H1 (cell line): ENCODE data around the gene SCFD1. TPM values are rescaled to one million over a fixed set of nuclear protein-coding genes. Genes with fewer than 3 reads are reported as not detected.

Source experiments
- CTCF ChIA-PET: fragments of 300-600 bp; sonication (Branson Sonifier 250); formaldehyde crosslinking; loops from one replicate; lab custom pipeline; 2021; ENCODE audit not compliant: partially characterized antibody; lab: Charles Lee
- POLR2A ChIA-PET: fragments of 300-600 bp; sonication (Branson Sonifier 250); formaldehyde crosslinking; loops from one replicate; lab custom pipeline; 2021; ENCODE audit warnings: inconsistent platforms; ENCODE audit not compliant: partially characterized antibody; lab: Charles Lee
- DNase-seq, 2 experiments: peaks; one replicate each; pipeline versions ENCODE4 v3.0.0 to v3.0.0-alpha.2; 2010 to 2022; ENCODE audit warnings: low spot score in 2 of 2, low read depth in 1 of 2, mixed read lengths in 1 of 2
- FAIRE-seq: peaks from 2 replicates; lab custom pipeline; 2011; peaks lifted over from hg19 to GRCh38; lab: Jason Lieb, UNC
- H2AFZ ChIP-seq: 2 replicates; pipeline ENCODE4 v1.8.1; 2012; ENCODE audit warnings: low read length, inconsistent platforms
- H2AK5ac ChIP-seq: 2 replicates; pipeline ENCODE4 v1.6.1; 2013; ENCODE audit warnings: low read depth, low read length
- H2BK120ac ChIP-seq: replicated peaks from 2 replicates; pipeline ENCODE3; 2013; ENCODE audit warnings: low read depth, low read length, inconsistent platforms
- H2BK12ac ChIP-seq: 2 replicates; pipeline ENCODE4 v1.6.1; 2013; ENCODE audit warnings: low read depth, low read length
- H2BK15ac ChIP-seq: 2 replicates; pipeline ENCODE4 v1.6.1; 2013; ENCODE audit warnings: low read length
- H2BK20ac ChIP-seq: 2 replicates; pipeline ENCODE4 v1.6.1; 2013; ENCODE audit warnings: low read length
- H2BK5ac ChIP-seq: 2 replicates; pipeline ENCODE4 v1.6.1; 2013; ENCODE audit warnings: low read depth, low read length
- H3K14ac ChIP-seq: 2 replicates; pipeline ENCODE4 v1.6.1; 2013; ENCODE audit warnings: inconsistent platforms; ENCODE audit not compliant: insufficient read length
- H3K18ac ChIP-seq: 2 replicates; pipeline ENCODE4 v1.6.1; 2013; ENCODE audit warnings: low read length; ENCODE audit errors: extremely low read depth
- H3K23ac ChIP-seq: 2 replicates; pipeline ENCODE4 v1.6.1; 2013; ENCODE audit warnings: inconsistent platforms; ENCODE audit not compliant: insufficient read length
- H3K23me2 ChIP-seq: 2 replicates; pipeline ENCODE4 v1.6.1; 2013; ENCODE audit warnings: low read depth, low read length
- H3K27ac ChIP-seq: 2 replicates; pipeline ENCODE4 v1.6.1; 2011; ENCODE audit warnings: low read depth, low read length, inconsistent platforms
- H3K27me3 ChIP-seq, 4 experiments: replicated peaks in 1 of 4; 1 replicate in 1 of 4; 2 replicates in 3 of 4; pipeline versions ENCODE4 v1.6.1 to v1.8.1; 2011 to 2013; ENCODE audit warnings: low read length in 3 of 4, mild to moderate bottlenecking in 3 of 4, inconsistent platforms in 2 of 4, mixed read lengths in 2 of 4, moderate library complexity in 1 of 4; ENCODE audit not compliant: control insufficient read depth in 3 of 4, insufficient read depth in 3 of 4; ENCODE audit errors: extremely low read depth in 1 of 4
- H3K36me3 ChIP-seq, 4 experiments: 2 replicates each; pipeline versions ENCODE4 v1.6.1 to v1.8.1; 2011 to 2013; ENCODE audit warnings: mild to moderate bottlenecking in 4 of 4, low read length in 3 of 4, moderate library complexity in 2 of 4, control low read depth in 1 of 4, inconsistent platforms in 1 of 4; ENCODE audit not compliant: insufficient read depth in 4 of 4, control insufficient read depth in 2 of 4
- H3K4ac ChIP-seq: replicated peaks from 2 replicates; pipeline ENCODE3; 2013; ENCODE audit warnings: low read length, low read depth, mixed read lengths, inconsistent platforms; ENCODE audit not compliant: insufficient read length
- H3K4me1 ChIP-seq, 4 experiments: replicated peaks in 1 of 4; 1 replicate in 1 of 4; 2 replicates in 3 of 4; pipeline versions ENCODE4 v1.6.1 to v1.8.1; 2011 to 2013; ENCODE audit warnings: low read length in 3 of 4, inconsistent platforms in 2 of 4, mixed read lengths in 1 of 4; ENCODE audit not compliant: insufficient read depth in 4 of 4, control insufficient read depth in 3 of 4
- H3K4me2 ChIP-seq, 2 experiments: 2 replicates each; pipeline versions ENCODE4 v1.6.1 to v1.8.1; 2011 to 2013; ENCODE audit warnings: low read depth in 2 of 2, low read length in 2 of 2, control low read depth in 1 of 2, inconsistent platforms in 1 of 2, mild to moderate bottlenecking in 1 of 2; ENCODE audit not compliant: insufficient read depth in 1 of 2
- H3K4me3 ChIP-seq, 4 experiments: fragments of 200-600, 300-600 bp in 1 of 4; sonication (generic), shearing (Covaris generic), sonication (Bioruptor Twin) in 1 of 4; 2 replicates each; pipeline versions ENCODE4 v1.5.1 to v1.8.1; 2011 to 2016; ENCODE audit warnings: low read length in 4 of 4, low read depth in 3 of 4, control low read depth in 2 of 4, inconsistent platforms in 2 of 4, mild to moderate bottlenecking in 2 of 4, mixed read lengths in 1 of 4, moderate library complexity in 1 of 4; ENCODE audit not compliant: insufficient read depth in 2 of 4; ENCODE audit errors: extremely low read depth in 1 of 4
- H3K56ac ChIP-seq: replicated peaks from 2 replicates; pipeline ENCODE3; 2013; ENCODE audit warnings: low read depth, mild to moderate bottlenecking, mixed read lengths, low read length, inconsistent platforms; ENCODE audit not compliant: insufficient read length
- H3K79me1 ChIP-seq: 2 replicates; pipeline ENCODE4 v1.6.1; 2013; ENCODE audit warnings: low read depth, low read length, control low read depth
- H3K79me2 ChIP-seq, 2 experiments: 2 replicates each; pipeline versions ENCODE4 v1.6.1 to v1.8.1; 2012 to 2013; ENCODE audit warnings: low read length in 2 of 2, mild to moderate bottlenecking in 2 of 2, inconsistent platforms in 1 of 2; ENCODE audit not compliant: insufficient read depth in 2 of 2, control insufficient read depth in 1 of 2
- H3K9ac ChIP-seq, 4 experiments: replicated peaks in 1 of 4; 1 replicate in 1 of 4; 2 replicates in 3 of 4; pipeline versions ENCODE4 v1.6.1 to v1.8.1; 2011 to 2013; ENCODE audit warnings: low read depth in 3 of 4, low read length in 3 of 4, control low read depth in 2 of 4, mild to moderate bottlenecking in 2 of 4, moderate library complexity in 2 of 4, inconsistent platforms in 1 of 4; ENCODE audit errors: extremely low read depth in 1 of 4
- H3K9me3 ChIP-seq, 2 experiments: 2 replicates each; pipeline versions ENCODE4 v1.6.1 to v1.8.1; 2012 to 2013; ENCODE audit warnings: mild to moderate bottlenecking in 2 of 2, moderate library complexity in 2 of 2, control low read depth in 1 of 2, inconsistent platforms in 1 of 2, low read depth in 1 of 2, low read length in 1 of 2, mixed read lengths in 1 of 2; ENCODE audit not compliant: insufficient read depth in 2 of 2
- H4K20me1 ChIP-seq, 2 experiments: replicated peaks in 1 of 2; 2 replicates each; pipeline versions ENCODE3 to v1.8.1; 2011 to 2013; ENCODE audit warnings: inconsistent platforms in 2 of 2, low read length in 2 of 2, mild to moderate bottlenecking in 1 of 2; ENCODE audit not compliant: insufficient read depth in 2 of 2, control insufficient read depth in 1 of 2
- H4K5ac ChIP-seq: 2 replicates; pipeline ENCODE4 v1.6.1; 2013; ENCODE audit warnings: low read length, low read depth, mixed read lengths, inconsistent platforms; ENCODE audit not compliant: insufficient read length
- H4K8ac ChIP-seq: 2 replicates; pipeline ENCODE4 v1.8.0; 2013; ENCODE audit warnings: mild to moderate bottlenecking, moderate library complexity, low read length, inconsistent platforms; ENCODE audit not compliant: insufficient read depth; ENCODE audit errors: extremely low read depth
- H4K91ac ChIP-seq: replicated peaks from 2 replicates; pipeline ENCODE3; 2013; ENCODE audit warnings: low read length, mixed read lengths, inconsistent platforms; ENCODE audit not compliant: insufficient read length
- BACH1 ChIP-seq: IDR thresholded peaks from 2 replicates; pipeline ENCODE4 v1.6.1; 2012; ENCODE audit warnings: low read length, improper control_type of control experiment
- BCL11A ChIP-seq, 2 experiments: IDR thresholded peaks; one replicate each; pipeline ENCODE4 v1.6.1; 2011; ENCODE audit warnings: low read depth in 2 of 2, low read length in 2 of 2, mild to moderate bottlenecking in 2 of 2
- CBX5 ChIP-seq: fragments of 300-800, 300-1000 bp; sonication (generic); IDR thresholded peaks from 2 replicates; pipeline ENCODE4 v1.7.1; 2016; ENCODE audit warnings: antibody characterized with exemption, low read length, low read depth
- CHD1 ChIP-seq: IDR thresholded peaks from 2 replicates; pipeline ENCODE4 v1.6.1; 2012; ENCODE audit warnings: low read depth, low read length, improper control_type of control experiment
- JUND ChIP-seq: IDR thresholded peaks from 2 replicates; pipeline ENCODE4 v1.6.1; 2011; ENCODE audit warnings: mild to moderate bottlenecking, improper control_type of control experiment, low read length
- KDM5A ChIP-seq: fragments of 200-600 bp; IDR thresholded peaks from 2 replicates; pipeline ENCODE4 v1.7.1; 2012; ENCODE audit warnings: mild to moderate bottlenecking, low read length, inconsistent platforms, mixed read lengths
- MAX ChIP-seq: IDR thresholded peaks from 2 replicates; pipeline ENCODE4 v1.6.1; 2012; ENCODE audit warnings: inconsistent platforms
- POU5F1 ChIP-seq: IDR thresholded peaks from 2 replicates; pipeline ENCODE4 v1.6.1; 2011; ENCODE audit warnings: low read depth, mild to moderate bottlenecking, low read length, moderate library complexity
- RAD21 ChIP-seq, 2 experiments: IDR thresholded peaks in 1 of 2; conservative IDR thresholded peaks in 1 of 2; 2 replicates each; pipeline ENCODE4 v1.6.1; 2011; ENCODE audit warnings: low read depth in 2 of 2, low read length in 2 of 2, improper control_type of control experiment in 1 of 2, inconsistent platforms in 1 of 2, mild to moderate bottlenecking in 1 of 2, moderate library complexity in 1 of 2
- RBBP5 ChIP-seq: IDR thresholded peaks from 2 replicates; pipeline ENCODE4 v1.7.1; 2012; ENCODE audit warnings: low read depth, mild to moderate bottlenecking, inconsistent platforms, low read length, moderate library complexity, borderline replicate concordance
- RNF2 ChIP-seq: fragments of 200-900, 300-1000 bp; sonication (generic); IDR thresholded peaks from 2 replicates; pipeline ENCODE4 v1.7.1; 2016; ENCODE audit warnings: borderline replicate concordance, low read depth, mild to moderate bottlenecking, antibody characterized with exemption, low read length; ENCODE audit not compliant: poor library complexity, severe bottlenecking; ENCODE audit errors: missing control alignments
- SIN3A ChIP-seq, 2 experiments: IDR thresholded peaks in 1 of 2; conservative IDR thresholded peaks in 1 of 2; 2 replicates each; pipeline ENCODE4 v1.6.1; 2011 to 2012; ENCODE audit warnings: low read length in 2 of 2, improper control_type of control experiment in 1 of 2, low read depth in 1 of 2, mild to moderate bottlenecking in 1 of 2
- SRF ChIP-seq: IDR thresholded peaks from 2 replicates; pipeline ENCODE4 v1.6.1; 2011; ENCODE audit warnings: mild to moderate bottlenecking, low read depth, low read length, moderate library complexity
- TBP ChIP-seq: IDR thresholded peaks from 2 replicates; pipeline ENCODE4 v1.6.1; 2011; ENCODE audit warnings: low read depth, low read length, improper control_type of control experiment
- WGBS, 2 experiments: shearing (Covaris generic) in 1 of 2; methylation state at CpG; one replicate each; pipeline versions ENCODE4 v1.1.6 to v1.1.7; 2013 to 2015; ENCODE audit warnings: low lambda C conversion rate in 2 of 2, mixed read lengths in 2 of 2, inconsistent platforms in 1 of 2, low coverage in 1 of 2, missing lambda C conversion rate in 1 of 2; ENCODE audit not compliant: insufficient replicate concordance in 2 of 2, insufficient coverage in 1 of 2, insufficient read length in 1 of 2; ENCODE audit errors: extremely low coverage in 1 of 2, missing lambda C conversion rate in 1 of 2; 5-methylcytosine and 5-hydroxymethylcytosine counted together
- polyA plus RNA-seq, 7 experiments: library from polyadenylated mRNA; depleted of rRNA in 3 of 7; stranded (reverse) in 5 of 7; unstranded in 2 of 7; fragments of >200 nt in 5 of 7; fragments of 200-250 nt in 2 of 7; gene quantifications; 1 replicate in 5 of 7; 2 replicates in 1 of 7; 4 replicates in 1 of 7; pipeline versions ENCODE4 v1.2.1 to v1.2.3, GENCODE V29; 2011 to 2013; ENCODE audit warnings: missing spikeins in 2 of 7, mixed read lengths in 2 of 7
- total RNA-seq: library from RNA; stranded (reverse); fragmentation: NEBNext Ultra II Directional; extraction: Animal tissue kit (Norgen Biotek cat#: 25700); gene quantifications from 2 replicates; pipeline ENCODE4 v1.2.1, GENCODE V29; 2021

The SCFD1 gene
- total and polyA plus RNA-seq, 2 of the 8 experiments (the other 6 are each of a cell fraction or from before 2014, with no cell fraction given), result 32.8 to 64.5 TPM

DNA sequence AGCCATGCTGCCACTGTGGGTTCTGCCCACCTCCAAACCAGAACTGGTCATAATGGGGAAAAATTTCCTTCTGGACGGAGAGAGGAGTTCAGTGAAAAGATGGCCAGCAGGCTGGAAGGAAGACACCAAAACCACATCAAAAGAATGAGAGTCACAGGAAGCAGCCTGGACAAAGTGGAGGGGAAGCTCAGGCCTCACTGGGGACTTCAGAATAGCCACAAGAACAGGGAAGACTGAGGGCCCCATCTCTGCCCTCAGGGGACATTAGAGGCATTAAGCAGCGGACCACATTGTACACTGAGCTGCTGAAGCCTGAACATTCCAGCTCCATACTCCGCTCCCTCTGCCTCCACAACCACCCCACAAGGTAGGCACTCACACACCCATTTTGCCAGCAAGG lies 132.7 kb downstream of the SCFD1 start:
- DNase-seq (no peak), FAIRE-seq (no peak)
- Histone ChIP-seq H3K18ac (no peak overlapping the region), H3K9ac (no peak overlapping the region), H3K4ac (no peak overlapping the region), H3K9me3 (no peaks in the 10 kb centered on the region), H3K79me2 (no peaks in the 10 kb centered on the region), H3K79me1 (no peaks in the 10 kb centered on the region), H2BK20ac (no peak overlapping the region), H4K91ac (no peak overlapping the region), H4K5ac (no peak overlapping the region), H4K20me1 (no peaks in the 10 kb centered on the region), H3K27me3 (no peaks in the 10 kb centered on the region), H2BK120ac (no peak overlapping the region), H3K23ac (no peak overlapping the region), H2BK5ac (no peak overlapping the region), H3K27ac (no peak overlapping the region), H2AFZ (0 out of 2 replicates have a peak overlapping the region, but pooled peaks have one; percentile 24), H3K4me1 (no peaks in the 10 kb centered on the region), H2BK12ac (no peak overlapping the region), H3K23me2 (no peaks in the 10 kb centered on the region; the same call in 1 of the 2 replicates), H3K56ac (no peak overlapping the region), H3K14ac (no peak overlapping the region), H3K4me2 (no peak overlapping the region), H2AK5ac (no peak overlapping the region), H3K36me3 (no peaks in the 10 kb centered on the region), H4K8ac (no peak overlapping the region), H2BK15ac (no peak overlapping the region), H3K4me3 (no peak overlapping the region)
- ChIA-PET POLR2A (no interaction called here), CTCF (interaction anchor here (2.5 kb wide), 1 partner anchor 14 kb away, joined by 5 read pairs; no protein-coding TSS in a partner anchor)
- WGBS, 2 experiments, result 90% methylated on average over 3 of the region's 3 CpGs; no CpG with 5 or more reads in 1 of the 2 experiments
- TF ChIP-seq TBP (no peak), MAX (no peak), JUND (no peak), SRF (no peak), CBX5 (no peak), KDM5A (no peak), BACH1 (no peak), CHD1 (no peak), POU5F1 (no peak), RBBP5 (no peak), SIN3A (conservative IDR thresholded peaks at IDR 0.05 in 1 of 2, IDR thresholded peaks at IDR 0.05 in 1 of 2; ENCODE audit: low read depth in 1 of 2, low read length in 2 of 2) (no peak), RAD21 (IDR thresholded peaks at IDR 0.05 in 1 of 2, conservative IDR thresholded peaks at IDR 0.05 in 1 of 2; ENCODE audit: low read depth in 2 of 2, low read length in 2 of 2) (no peak), BCL11A (IDR thresholded peaks at IDR 0.05; ENCODE audit: low read depth in 2 of 2, low read length in 2 of 2) (no peak), RNF2 (no peak)
